Measurements from ENCODE around the gene UBXN7.
"Not testable (repeated sequence)": the region's sequence is repeated elsewhere in the genome, so short reads cannot be mapped to it uniquely, and the experiment has no call there.

The UBXN7 gene

GRCh38 chr3:196432137-196432879 is at the start of gene UBXN7:
UBXN7 (minus strand) TSS chr3:196432427; CDS start chr3:196432399, 28 bp downstream.
- peak; percentile 95 for DNase-seq (ENCODE audit: low read depth)

GRCh38 chr3:196477678-196478077 is 45.5 kb upstream of the UBXN7 start:
- no peak for DNase-seq (ENCODE audit: low read depth)

GRCh38 chr3:196472286-196472685 is 40.1 kb upstream of the UBXN7 start:
- no peak for DNase-seq (ENCODE audit: low read depth)

- DNase-seq (ENCODE audit: low read depth) = no peak
These were observed 39.3 kb upstream of the UBXN7 start for GRCh38 chr3:196471551-196471950.

- DNase-seq (ENCODE audit: low read depth) = not testable (repeated sequence)
These were observed 38.0 kb upstream of the UBXN7 start for GRCh38 chr3:196470182-196470581.

GRCh38 chr3:196463804-196464203 is 31.6 kb upstream of the UBXN7 start:
- DNase-seq (ENCODE audit: low read depth) = no peak

- no peak for DNase-seq (ENCODE audit: low read depth)
These were observed 31.2 kb upstream of the UBXN7 start for GRCh38 chr3:196463478-196463756.

- not testable (repeated sequence) for DNase-seq (ENCODE audit: low read depth)
These were observed 30.7 kb upstream of the UBXN7 start for GRCh38 chr3:196462680-196463477.

GRCh38 chr3:196458063-196458462 is 25.8 kb upstream of the UBXN7 start:
- no peak for DNase-seq (ENCODE audit: low read depth)

GRCh38 chr3:196457470-196457869 is 25.2 kb upstream of the UBXN7 start:
- not testable (repeated sequence) for DNase-seq (ENCODE audit: low read depth)

- no peak for DNase-seq (ENCODE audit: low read depth)
These were observed 22.7 kb upstream of the UBXN7 start for GRCh38 chr3:196454935-196455334.

- DNase-seq (ENCODE audit: low read depth) = not testable (repeated sequence)
These were observed 13.2 kb upstream of the UBXN7 start for GRCh38 chr3:196445391-196445790.

- DNase-seq (ENCODE audit: low read depth) = no peak
These were observed 12.3 kb upstream of the UBXN7 start for GRCh38 chr3:196444500-196444894.

- no peak for DNase-seq (ENCODE audit: low read depth)
These were observed 8.5 kb upstream of the UBXN7 start for GRCh38 chr3:196440696-196441095.

- DNase-seq (ENCODE audit: low read depth) = no peak
These were observed 7.9 kb upstream of the UBXN7 start for GRCh38 chr3:196440041-196440537.

- peak; percentile 9 for DNase-seq (ENCODE audit: low read depth)
These were observed 768 bp downstream of the UBXN7 start for GRCh38 chr3:196431181-196432136.

- DNase-seq (ENCODE audit: low read depth) = no peak
These were observed 4.2 kb downstream of the UBXN7 start for GRCh38 chr3:196428041-196428440.

- not testable (repeated sequence) for DNase-seq (ENCODE audit: low read depth)
These were observed 7.8 kb downstream of the UBXN7 start for GRCh38 chr3:196424421-196424820.

GRCh38 chr3:196423044-196423781 is 9.0 kb downstream of the UBXN7 start:
- DNase-seq (ENCODE audit: low read depth) = no peak

GRCh38 chr3:196421668-196422067 is 10.6 kb downstream of the UBXN7 start:
- DNase-seq (ENCODE audit: low read depth) = not testable (repeated sequence)

GRCh38 chr3:196419386-196419785 is 12.8 kb downstream of the UBXN7 start:
- no peak for DNase-seq (ENCODE audit: low read depth)

Data from activated gamma-delta T cell treated with anti-CD3 and anti-CD28 coated beads, Interleukin-2, amount 50 U/mL, for 16 hours (primary cell).